Activated CD4-positive, alpha-beta T cell treated with anti-CD3 and anti-CD28 coated beads, Interleukin-2, Interleukin-4, amounts not matched to agents 100 ng/mL and 50 ng/mL, durations not matched to agents 16 hours and 8 hours (primary cell): ENCODE results near the gene LRIG1.

Experiments used
- DNase-seq: peaks from one replicate; pipeline ENCODE4 v3.0.0-alpha.2; 2020; ENCODE audit warnings: low spot score

LRIG1 gene

DNA sequence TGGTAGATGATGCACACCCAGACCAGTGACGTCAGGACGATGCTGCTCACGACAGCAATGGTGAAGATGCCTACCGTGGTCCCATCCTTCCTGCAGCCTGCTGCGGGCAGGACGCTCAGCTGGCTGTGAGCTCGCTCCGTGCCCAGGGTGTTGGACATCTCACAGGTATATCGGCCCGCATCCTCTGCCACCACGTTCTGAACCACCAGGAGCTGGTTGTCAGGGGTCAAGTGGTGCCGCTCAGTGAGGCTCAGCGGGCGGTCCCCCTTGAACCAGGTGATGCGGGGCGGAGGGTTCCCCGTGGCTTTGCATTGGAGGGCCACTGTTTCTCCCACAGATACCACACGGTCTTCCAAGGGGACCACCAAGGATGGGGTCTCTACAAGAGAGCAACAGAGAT is 117.8 kb downstream of the LRIG1 start:
- DNase-seq, result no peak

- DNase-seq, result no peak
Measured at GRCh38 chr3:66382142-66382541, 118.7 kb downstream of the LRIG1 start.

DNA sequence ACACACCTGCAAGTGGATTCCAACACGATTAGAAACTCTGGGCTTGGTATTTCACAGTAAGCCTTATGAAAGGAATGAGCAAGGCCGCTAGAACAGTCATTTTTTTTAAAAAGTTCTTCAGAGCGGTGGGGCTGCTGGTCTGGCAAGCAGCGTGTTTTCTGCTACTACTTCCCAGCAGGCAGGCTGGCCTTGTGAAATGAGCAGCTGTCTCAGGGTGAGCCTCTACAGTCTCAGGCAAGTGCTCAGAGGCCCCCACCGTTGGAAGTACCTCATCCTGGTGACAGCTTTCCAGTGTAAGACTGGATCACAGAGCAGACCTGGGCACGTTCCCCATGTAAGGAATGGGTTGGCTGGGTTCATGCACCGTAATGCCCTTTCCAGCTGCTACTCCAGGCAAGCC is 119.2 kb downstream of the LRIG1 start:
- DNase-seq, result no peak

DNA sequence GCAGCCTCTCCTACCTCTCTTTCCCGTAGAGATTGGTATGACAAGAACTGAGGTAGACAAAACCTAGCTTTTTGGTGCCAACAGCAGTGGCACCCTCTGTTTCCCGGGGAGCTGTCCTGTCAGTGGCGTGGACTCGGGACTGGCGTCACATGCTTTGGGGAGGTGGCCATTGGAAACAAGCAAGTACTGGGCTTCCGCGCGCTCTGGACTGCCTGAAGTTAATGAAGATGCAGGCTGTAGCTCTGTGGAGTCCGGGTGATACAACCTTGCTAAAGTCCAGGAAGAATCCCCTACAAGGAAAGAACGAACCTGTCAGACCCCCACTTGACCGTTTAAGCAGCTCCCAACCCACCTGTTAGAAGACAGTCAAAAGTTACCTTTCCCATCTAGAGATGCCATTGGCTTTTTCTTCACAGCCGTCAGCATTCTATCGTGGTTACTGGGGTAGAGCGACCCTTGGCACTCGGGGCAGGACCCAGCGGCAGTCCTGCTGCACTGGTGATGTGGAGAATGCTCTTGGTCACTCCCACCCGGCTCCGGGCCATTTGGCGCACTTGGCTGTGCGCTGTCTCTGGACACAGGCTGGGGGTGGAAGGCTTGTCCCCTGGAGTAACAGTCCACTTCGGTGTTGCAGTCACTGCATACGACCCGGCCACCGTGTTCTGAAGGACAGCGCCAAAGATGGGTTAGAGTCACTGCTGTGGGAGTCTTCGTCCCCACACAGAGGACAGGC is 120.5 kb downstream of the LRIG1 start:
- no peak for DNase-seq

GRCh38 chr3:66379565-66379964 is 121.3 kb downstream of the LRIG1 start:
- DNase-seq, result no peak

DNA sequence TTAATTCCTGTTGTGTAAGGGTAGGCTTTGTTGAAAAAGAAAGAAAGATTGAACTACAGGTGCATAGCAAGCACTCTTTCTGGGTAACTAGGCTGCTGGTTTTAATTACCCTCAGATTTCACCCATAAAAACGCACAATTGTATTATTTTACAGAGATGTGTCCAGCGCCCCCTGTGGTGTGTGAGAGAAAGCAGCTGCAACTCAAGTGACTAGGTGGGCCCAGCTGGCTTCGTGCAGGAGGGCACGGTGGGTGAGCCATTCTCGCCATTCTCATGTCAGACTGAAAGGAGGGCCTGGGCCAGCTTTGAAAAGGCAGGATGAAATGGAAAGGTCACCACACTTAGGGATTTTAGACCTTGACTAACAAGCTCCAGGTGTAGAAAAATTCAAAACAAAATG is 122.6 kb downstream of the LRIG1 start:
- peak; percentile 11 for DNase-seq

DNA sequence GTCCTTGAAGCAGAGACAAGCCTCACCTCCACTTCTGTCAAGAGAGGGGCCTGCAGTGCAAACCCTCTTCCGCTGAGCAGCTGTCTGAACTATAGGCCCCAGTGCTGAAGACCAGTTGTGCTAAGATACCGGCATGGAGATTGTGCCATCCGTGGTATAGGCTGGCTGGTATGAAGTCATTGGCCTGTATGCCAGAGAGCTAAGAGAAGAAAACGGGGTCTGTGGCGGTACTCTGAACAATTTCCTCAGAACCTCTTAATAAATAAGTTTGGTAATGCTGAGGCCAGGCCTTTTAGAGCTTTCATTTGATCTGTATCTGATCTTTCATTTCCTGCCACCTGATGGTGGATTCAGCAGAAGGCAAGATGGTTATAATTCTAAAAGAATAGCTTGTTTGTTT is 123.0 kb downstream of the LRIG1 start:
- no peak for DNase-seq

DNA sequence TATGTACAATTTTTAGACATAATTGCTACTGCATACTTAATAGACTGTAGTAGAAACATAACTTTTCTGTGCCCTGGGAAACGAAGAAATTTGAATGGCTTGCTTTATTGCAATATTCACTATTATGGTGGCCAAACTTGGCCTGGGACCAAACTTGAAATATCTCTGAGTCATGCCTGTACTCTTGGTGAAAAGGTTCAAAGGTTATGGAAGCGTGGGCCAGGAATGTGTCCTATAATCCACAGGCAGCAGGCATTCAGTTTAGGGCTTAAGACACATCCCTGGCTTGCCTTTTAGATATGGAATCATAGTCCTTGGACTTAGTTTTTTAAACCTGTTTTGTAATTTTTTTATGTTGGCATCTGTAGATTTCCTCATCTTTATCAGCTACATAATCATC is 124.3 kb downstream of the LRIG1 start:
- no peak for DNase-seq

- peak; percentile 10 for DNase-seq
Measured at GRCh38 chr3:66372681-66373350, 128.0 kb downstream of the LRIG1 start.

- no peak for DNase-seq
Measured at GRCh38 chr3:66371432-66371831, 129.4 kb downstream of the LRIG1 start.

- no peak for DNase-seq
Measured at GRCh38 chr3:66370179-66370578, 130.6 kb downstream of the LRIG1 start.

GRCh38 chr3:66367979-66368378 is 132.8 kb downstream of the LRIG1 start:
- no peak for DNase-seq

DNA sequence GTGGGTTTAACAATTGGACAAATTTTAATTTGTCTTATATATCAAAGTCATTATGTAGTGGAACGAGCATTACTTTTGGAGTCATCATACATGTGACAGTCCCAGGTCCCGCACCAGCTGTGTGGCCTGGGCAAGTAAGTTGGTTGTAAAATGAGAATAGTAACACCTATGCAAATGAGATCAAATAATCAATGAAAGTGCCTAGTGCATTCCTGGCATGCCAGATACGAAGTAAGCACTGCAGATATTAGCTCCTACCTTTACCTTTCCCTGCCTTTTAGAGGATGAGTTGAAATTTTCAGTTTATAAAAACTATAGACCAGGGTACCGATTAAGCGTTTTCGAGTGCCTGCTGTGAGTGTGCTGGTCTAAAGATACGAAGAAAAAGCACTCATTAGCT is 134.1 kb downstream of the LRIG1 start:
- no peak for DNase-seq

- no peak for DNase-seq
Measured at GRCh38 chr3:66365080-66365479, 135.7 kb downstream of the LRIG1 start.

GRCh38 chr3:66363148-66363547 is 137.7 kb downstream of the LRIG1 start:
- DNase-seq, result no peak

- no peak for DNase-seq
Measured at GRCh38 chr3:66362541-66362941, 138.3 kb downstream of the LRIG1 start.

GRCh38 chr3:66361356-66361755 is 139.5 kb downstream of the LRIG1 start:
- DNase-seq, result no peak

GRCh38 chr3:66355997-66356396 is 144.8 kb downstream of the LRIG1 start:
- no peak for DNase-seq

- DNase-seq, result peak; percentile 27
Measured at GRCh38 chr3:66355394-66355793, 145.4 kb downstream of the LRIG1 start.

GRCh38 chr3:66354001-66354400 is 146.8 kb downstream of the LRIG1 start:
- DNase-seq, result no peak

DNA sequence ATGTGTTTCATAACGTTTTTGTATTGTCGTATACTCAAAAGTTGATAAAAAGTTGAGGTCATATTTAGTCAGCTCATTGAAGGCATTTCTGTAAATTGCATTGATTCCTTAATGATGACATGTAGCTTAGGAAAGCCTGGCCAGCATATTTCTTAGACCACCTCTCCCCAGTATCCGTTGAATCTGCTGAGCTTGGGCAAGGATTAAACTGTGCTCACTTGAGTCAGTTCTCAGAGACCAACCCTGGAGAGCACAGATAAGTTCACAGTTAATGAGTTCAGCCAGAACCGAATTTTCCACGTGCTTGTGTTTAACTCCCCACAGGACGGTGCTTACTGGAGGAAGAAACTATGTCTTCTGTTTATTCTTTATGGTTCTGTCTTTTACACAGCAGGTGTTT is 147.3 kb downstream of the LRIG1 start:
- no peak for DNase-seq

DNA sequence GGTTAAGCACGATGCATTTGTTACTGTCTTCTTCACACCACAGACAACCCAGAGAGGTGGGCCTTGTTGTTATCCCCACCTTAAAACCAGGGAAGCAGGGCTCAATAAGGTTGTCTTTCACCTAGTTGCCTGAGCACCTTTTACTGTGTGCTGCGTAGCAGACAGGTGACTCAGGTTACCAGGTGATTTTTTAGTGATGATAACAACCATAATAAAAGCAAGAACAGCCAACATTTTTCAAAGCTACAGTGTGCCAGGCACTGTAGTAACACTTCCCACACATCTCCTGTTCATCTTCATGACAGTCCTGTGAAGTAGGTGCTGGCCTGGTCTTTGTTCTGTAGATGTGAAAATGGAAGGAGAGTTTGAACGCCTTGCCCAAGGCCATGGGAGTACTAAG is 147.8 kb downstream of the LRIG1 start:
- no peak for DNase-seq

- DNase-seq, result no peak
Measured at GRCh38 chr3:66350601-66351000, 150.2 kb downstream of the LRIG1 start.

DNA sequence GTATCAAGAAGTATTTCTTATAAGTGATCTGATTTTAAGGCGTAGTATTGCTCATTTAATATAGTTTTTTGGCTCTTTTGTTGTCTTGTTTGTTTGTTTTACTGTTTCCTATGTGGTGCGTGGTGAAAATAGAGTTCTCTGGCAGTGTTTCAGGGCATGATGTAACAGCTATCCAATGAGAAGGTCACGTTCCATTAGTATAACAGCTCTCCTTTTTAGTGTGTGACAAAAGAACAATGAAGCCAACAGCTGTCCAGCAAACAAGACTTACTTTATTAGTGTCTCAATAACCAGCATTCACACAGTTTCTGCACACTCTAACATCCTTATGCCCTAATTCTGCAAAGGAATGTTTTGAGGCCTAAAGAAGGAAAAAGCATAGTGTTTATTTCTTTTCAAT is 152.1 kb downstream of the LRIG1 start:
- DNase-seq, result no peak
